ENCODE measurements around the gene PYM1. TPM values are rescaled to one million over a fixed set of nuclear protein-coding genes. Genes with fewer than 3 reads are reported as not detected.
A peak's percentile ranks its signal among the peaks of the same experiment; 100 is the strongest.

The PYM1 gene
- total RNA-seq = 10 to 100 TPM; 51.6 to 52.2 TPM

DNA sequence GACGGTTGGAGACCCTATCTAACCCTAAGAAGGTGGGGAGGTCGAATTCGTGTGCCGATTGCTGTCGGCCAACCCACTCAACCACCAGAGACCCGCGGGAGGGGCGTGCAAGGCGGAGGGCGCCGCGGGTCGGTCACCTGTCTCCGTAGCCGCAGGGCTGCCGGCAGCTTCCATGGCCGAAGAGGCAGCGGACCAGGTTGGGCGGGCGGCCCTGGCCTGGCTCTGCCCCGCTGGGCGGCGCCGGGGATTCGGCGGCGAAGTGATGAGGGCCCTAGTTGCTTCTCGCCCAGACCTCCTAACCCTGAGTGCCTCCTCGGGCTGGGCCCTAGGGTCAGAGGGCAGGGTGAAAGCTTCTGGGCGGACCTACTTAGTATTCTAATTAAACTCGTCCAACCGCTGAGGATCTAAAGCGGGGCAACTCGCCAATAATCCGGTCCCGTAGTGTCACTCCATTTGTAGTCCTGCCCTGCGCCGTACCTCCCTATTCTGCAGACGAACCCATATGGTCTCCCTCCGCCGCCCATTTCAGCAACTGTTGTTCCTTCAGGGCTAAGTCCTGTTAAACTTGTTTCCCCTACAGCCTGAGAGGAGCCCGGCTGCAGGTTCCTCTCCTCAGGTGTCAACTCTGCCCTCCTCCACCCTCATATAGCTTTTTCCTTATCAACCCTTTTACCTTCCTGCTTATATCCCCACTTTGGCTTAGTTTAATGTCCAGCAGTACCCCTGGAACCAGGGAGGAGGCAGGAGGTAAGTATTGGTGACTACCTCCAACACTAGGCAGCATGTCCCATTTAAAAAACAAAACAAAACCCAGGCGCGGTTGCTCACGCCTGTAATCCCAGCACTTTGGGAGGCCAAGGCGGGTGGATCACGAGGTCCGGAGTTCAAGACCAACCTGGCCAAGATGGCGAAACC lies at the start of gene PYM1:
Gene PYM1 (minus strand): TSS at position 307 of the 915 bp plus-strand sequence. CDS start 133 bp downstream, at position 174.
- peaks cover 36% of the 10 kb centered on the region for H3K4me1 Mint-ChIP-seq (ENCODE audit: low read depth)
- peak within 1 kb of the TSS; percentile 95 for H3K4me3 Mint-ChIP-seq
- peaks cover 56% of the 10 kb centered on the region for H3K36me3 Mint-ChIP-seq (ENCODE audit: low read depth)

DNA sequence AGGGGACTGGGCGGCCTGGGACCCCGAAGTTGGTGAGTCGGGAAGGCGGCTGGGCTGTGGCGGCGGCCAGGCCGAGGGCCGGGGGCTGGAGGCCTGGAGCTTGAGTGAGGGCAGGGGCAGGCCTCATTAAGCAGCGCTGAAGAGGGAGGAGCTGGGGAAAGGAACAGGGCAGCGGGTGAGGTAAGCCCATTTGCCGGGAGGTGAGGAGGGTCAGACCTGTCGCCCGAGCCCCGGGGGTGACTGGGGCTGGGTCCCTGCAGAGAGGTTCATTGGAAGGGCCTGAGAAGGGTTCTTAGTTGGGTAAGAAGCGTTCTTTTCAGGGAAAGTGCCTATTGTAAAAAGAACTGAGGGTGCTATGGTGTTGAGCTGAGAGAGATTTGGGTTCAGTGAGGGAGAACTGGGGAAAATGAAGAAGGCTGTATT lies 46.6 kb upstream of the PYM1 start:
- POLR2A ChIA-PET = interaction anchor here (0.5 to 2.7 kb wide), 27 partner anchors 8 to 255 kb away, joined by 3 to 21 read pairs (median 4); partner anchors contain the start of genes CD63, DGKA, DNAJC14 and ORMDL2
- H3K4me1 Mint-ChIP-seq (ENCODE audit: low read depth) = peaks cover 15% of the 10 kb centered on the region
- peaks cover 38% of the 10 kb centered on the region for H3K36me3 Mint-ChIP-seq (ENCODE audit: low read depth)
- no peak overlapping the region for H3K4me3 Mint-ChIP-seq
- no peak overlapping the region for H3K27ac Mint-ChIP-seq
- peak; percentile 23 for ATAC-seq
- peak; percentile 50 for DNase-seq
- H3K9me3 Mint-ChIP-seq (ENCODE audit: insufficient read depth) = no peaks in the 10 kb centered on the region
- no peaks in the 10 kb centered on the region for H3K27me3 Mint-ChIP-seq (ENCODE audit: low read depth)
- CTCF ChIA-PET = interaction anchor here (0.8 to 3.9 kb wide), 33 partner anchors 9 to 250 kb away, joined by 3 to 50 read pairs (median 5); partner anchors contain the start of genes DGKA, ERBB3, ESYT1 and ORMDL2

More for the DNA sequence above, at the start of gene PYM1:
- ATAC-seq = peak; percentile 31
- ChIA-PET POLR2A (interaction anchor here (0.6 to 8.9 kb wide), 18 partner anchors 12 to 1648 kb away, joined by 3 to 139 read pairs (median 4); partner anchors contain the start of genes DNAJC14, ORMDL2, RAB5B and RNF41), CTCF (interaction anchor here (0.7 to 5.0 kb wide), 17 partner anchors 8 to 262 kb away, joined by 4 to 75 read pairs (median 8); partner anchors contain the start of genes BLOC1S1, DNAJC14, ORMDL2 and RAB5B)
- Mint-ChIP-seq H3K27ac (peak within 1 kb of the TSS; percentile 99), H3K9me3 (ENCODE audit: insufficient read depth) (no peaks in the 10 kb centered on the region), H3K27me3 (ENCODE audit: low read depth) (no peaks in the 10 kb centered on the region)
- DNase-seq = peak; percentile 89

DNA sequence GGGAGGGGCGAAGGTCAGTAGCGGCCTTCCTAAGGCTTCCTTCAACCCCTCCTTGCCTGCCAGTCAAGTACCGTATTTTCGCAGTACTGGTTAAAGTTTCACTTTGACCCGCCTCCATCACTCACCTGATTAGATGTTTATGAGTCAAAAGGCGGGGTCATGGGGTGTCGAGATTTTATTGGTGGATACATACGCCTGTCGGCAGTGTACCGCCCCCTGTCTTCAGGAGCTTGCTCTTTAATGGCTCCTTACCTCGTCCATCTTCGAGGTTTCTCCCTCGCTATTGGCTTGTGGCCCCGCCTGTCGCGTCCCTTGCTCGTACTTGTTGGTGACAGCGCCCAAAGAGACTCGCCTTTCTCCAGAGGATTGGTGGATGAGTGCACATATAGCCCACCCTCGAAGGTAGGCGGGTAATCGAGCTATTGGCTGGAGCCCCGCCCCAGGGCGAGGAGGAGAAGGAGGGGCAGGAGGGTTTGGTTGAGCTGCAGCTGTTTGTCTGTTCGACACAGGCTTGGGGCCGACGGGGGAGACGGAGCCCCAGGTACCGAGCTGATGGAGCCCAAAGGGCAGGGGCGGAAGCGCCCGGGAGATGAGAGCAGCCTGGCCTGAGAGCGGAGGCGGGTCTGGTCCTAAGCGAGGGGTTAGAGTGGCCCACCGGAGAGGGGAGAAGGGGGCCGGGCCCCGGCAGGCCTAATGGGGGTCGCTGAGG lies 46.1 kb upstream of the PYM1 start, which contains the start of gene RAB5B:
Gene RAB5B (plus strand): TSS at position 480 of the 709 bp plus-strand sequence. CDS start 12,883 bp downstream, outside the sequence.
- DNase-seq (peak; percentile 100), ATAC-seq (peak; percentile 96)
- POLR2A ChIA-PET = interaction anchor here (0.7 to 2.7 kb wide), 27 partner anchors 9 to 1547 kb away, joined by 3 to 21 read pairs (median 4); partner anchors contain the start of genes CD63, DDIT3, DGKA and DNAJC14
- Mint-ChIP-seq H3K36me3 (ENCODE audit: low read depth) (peaks cover 37% of the 10 kb centered on the region), H3K9me3 (ENCODE audit: insufficient read depth) (no peaks in the 10 kb centered on the region), H3K4me3 (no peak within 1 kb of the TSS), H3K27me3 (ENCODE audit: low read depth) (no peaks in the 10 kb centered on the region), H3K27ac (no peak within 1 kb of the TSS), H3K4me1 (ENCODE audit: low read depth) (peaks cover 17% of the 10 kb centered on the region)
- CTCF ChIA-PET = interaction anchor here (0.8 to 3.9 kb wide), 30 partner anchors 10 to 249 kb away, joined by 3 to 50 read pairs (median 5); partner anchors contain the start of genes DGKA, ERBB3, ESYT1 and ORMDL2

DNA sequence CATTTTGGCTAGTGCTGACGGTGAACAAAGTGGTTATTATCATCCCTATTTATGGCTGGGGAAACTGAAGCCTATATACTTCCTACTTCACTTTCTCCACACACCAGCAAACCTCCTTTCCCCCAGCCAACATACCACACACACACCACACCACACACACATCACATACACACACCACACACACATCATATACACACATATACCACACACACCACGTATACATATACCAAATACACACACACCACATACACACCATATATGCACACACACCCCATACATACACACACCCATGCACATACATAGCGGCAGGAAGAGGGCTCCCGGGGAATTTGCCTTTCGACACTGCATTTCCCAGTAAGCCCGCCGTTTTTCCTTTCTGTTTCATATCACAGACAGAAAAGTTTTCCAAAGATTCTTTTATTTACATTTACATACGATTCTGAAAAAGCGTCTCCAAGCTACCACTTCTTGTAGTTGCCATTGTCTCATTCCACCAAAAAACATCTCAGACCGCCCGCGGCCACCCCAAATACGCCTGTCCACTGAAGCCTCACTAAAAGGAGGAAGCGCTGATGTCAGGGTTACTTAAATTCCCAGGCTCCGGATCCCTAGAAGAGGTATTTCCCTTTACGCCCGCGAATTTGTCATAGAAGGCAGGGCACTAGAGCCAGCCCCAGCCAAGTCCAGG lies 45.4 kb upstream of the PYM1 start:
- Mint-ChIP-seq H3K4me3 (no peak overlapping the region), H3K4me1 (ENCODE audit: low read depth) (peaks cover 24% of the 10 kb centered on the region), H3K36me3 (ENCODE audit: low read depth) (peaks cover 40% of the 10 kb centered on the region), H3K27ac (no peak overlapping the region), H3K9me3 (ENCODE audit: insufficient read depth) (no peaks in the 10 kb centered on the region), H3K27me3 (ENCODE audit: low read depth) (no peaks in the 10 kb centered on the region)
- ChIA-PET CTCF (interaction anchor here (0.8 to 3.9 kb wide), 24 partner anchors 11 to 248 kb away, joined by 3 to 50 read pairs (median 5); partner anchors contain the start of genes ERBB3, ESYT1, ORMDL2 and PYM1), POLR2A (interaction anchor here (0.7 to 2.7 kb wide), 25 partner anchors 9 to 1548 kb away, joined by 3 to 21 read pairs (median 4); partner anchors contain the start of genes CD63, DDIT3, DGKA and DNAJC14)
- ATAC-seq (no peak), DNase-seq (no peak)

DNA sequence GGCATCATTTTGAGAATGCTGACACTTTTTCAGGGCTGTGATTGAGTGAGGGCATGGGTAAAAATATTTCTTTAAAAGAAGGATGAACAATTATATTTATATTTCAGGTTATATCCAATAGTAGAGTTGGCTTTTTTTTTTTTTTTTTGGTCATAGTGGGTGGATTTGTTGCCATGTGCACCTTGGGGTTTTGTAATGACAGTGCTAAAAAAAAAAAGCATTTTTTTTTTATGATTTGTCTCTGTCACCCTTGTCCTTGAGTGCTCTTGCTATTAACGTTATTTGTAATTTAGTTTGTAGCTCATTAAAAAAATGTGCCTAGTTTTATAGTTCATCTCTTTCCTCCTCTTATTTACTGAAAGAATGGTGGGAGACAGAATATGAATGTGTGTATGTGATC lies 44.8 kb upstream of the PYM1 start:
- DNase-seq (no peak), ATAC-seq (no peak)
- Mint-ChIP-seq H3K27ac (peak overlapping the region; percentile 60), H3K27me3 (ENCODE audit: low read depth) (no peaks in the 10 kb centered on the region), H3K9me3 (ENCODE audit: insufficient read depth) (no peaks in the 10 kb centered on the region), H3K36me3 (ENCODE audit: low read depth) (peaks cover 42% of the 10 kb centered on the region), H3K4me1 (ENCODE audit: low read depth) (peaks cover 30% of the 10 kb centered on the region), H3K4me3 (no peak overlapping the region)
- ChIA-PET POLR2A (interaction anchor here (1.0 to 2.6 kb wide), 2 partner anchors 28 to 36 kb away, joined by 3 to 7 read pairs; no protein-coding TSS in a partner anchor), CTCF (interaction anchor here (3.2 to 3.6 kb wide), 2 partner anchors 57 to 233 kb away, joined by 17 to 21 read pairs; no protein-coding TSS in a partner anchor)

DNA sequence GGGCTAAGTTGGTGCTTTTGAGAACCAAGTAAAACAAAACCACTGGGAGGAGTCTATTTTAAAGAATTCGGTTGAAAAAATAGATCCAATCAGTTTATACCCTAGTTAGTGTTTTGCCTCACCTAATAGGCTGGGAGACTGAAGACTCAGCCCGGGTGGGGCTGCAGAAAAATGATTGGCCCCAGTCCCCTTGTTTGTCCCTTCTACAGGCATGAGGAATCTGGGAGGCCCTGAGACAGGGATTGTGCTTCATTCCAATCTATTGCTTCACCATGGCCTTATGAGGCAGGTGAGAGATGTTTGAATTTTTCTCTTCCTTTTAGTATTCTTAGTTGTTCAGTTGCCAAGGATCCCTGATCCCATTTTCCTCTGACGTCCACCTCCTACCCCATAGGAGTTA lies 44.3 kb upstream of the PYM1 start:
- no peak for DNase-seq
- H3K36me3 Mint-ChIP-seq (ENCODE audit: low read depth) = peaks cover 43% of the 10 kb centered on the region
- H3K9me3 Mint-ChIP-seq (ENCODE audit: insufficient read depth) = no peaks in the 10 kb centered on the region
- peaks cover 28% of the 10 kb centered on the region for H3K4me1 Mint-ChIP-seq (ENCODE audit: low read depth)
- no peak for ATAC-seq
- ChIA-PET CTCF (interaction anchor here (3.2 to 3.6 kb wide), 2 partner anchors 57 to 233 kb away, joined by 17 to 21 read pairs; no protein-coding TSS in a partner anchor), POLR2A (interaction anchor here (1.0 kb wide), 1 partner anchor 27 kb away, joined by 3 read pairs; no protein-coding TSS in a partner anchor)
- H3K27ac Mint-ChIP-seq = peak overlapping the region; percentile 60
- H3K27me3 Mint-ChIP-seq (ENCODE audit: low read depth) = no peaks in the 10 kb centered on the region
- no peak overlapping the region for H3K4me3 Mint-ChIP-seq

DNA sequence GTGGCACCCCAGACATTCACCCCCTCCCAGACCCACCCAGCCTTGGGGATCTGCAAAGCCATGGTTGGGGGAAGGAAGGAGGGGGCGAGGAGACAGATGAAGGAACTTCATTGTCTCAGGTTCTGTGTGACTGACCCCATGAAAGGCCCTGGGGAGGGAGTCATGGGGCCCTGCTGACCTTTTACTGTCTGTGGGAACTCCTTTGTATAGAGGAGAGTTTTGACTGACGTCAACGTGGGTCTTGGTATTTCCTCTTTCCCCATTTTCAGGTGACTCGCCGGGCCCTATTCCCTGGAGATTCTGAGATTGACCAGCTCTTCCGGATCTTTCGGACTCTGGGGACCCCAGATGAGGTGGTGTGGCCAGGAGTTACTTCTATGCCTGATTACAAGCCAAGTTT lies 43.1 kb upstream of the PYM1 start:
- peaks cover 32% of the 10 kb centered on the region for H3K4me1 Mint-ChIP-seq (ENCODE audit: low read depth)
- no peaks in the 10 kb centered on the region for H3K9me3 Mint-ChIP-seq (ENCODE audit: insufficient read depth)
- H3K27me3 Mint-ChIP-seq (ENCODE audit: low read depth) = no peaks in the 10 kb centered on the region
- DNase-seq = no peak
- no peak for ATAC-seq
- H3K27ac Mint-ChIP-seq = peak overlapping the region; percentile 62
- H3K4me3 Mint-ChIP-seq = no peak overlapping the region
- ChIA-PET CTCF (interaction anchor here (3.4 kb wide), 1 partner anchor 25 kb away, joined by 12 read pairs; no protein-coding TSS in a partner anchor), POLR2A (no interaction called here)
- H3K36me3 Mint-ChIP-seq (ENCODE audit: low read depth) = peaks cover 40% of the 10 kb centered on the region

DNA sequence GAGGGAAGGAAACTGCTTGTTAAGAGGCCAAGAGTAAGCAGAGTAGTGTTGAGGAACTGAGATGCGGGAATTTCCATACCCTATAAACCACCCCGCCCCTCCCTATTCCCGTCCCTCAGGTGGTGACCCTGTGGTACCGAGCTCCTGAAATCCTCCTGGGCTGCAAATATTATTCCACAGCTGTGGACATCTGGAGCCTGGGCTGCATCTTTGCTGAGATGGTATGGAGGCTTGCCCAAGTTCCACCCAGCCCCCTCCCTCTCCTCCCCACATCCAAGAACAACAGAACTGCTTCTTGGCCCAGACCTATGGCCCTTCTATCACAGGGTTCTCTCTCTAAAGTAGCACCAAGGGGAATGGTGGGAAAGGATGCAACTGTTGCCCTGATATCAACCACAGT lies 41.7 kb upstream of the PYM1 start:
- no peak overlapping the region for H3K4me3 Mint-ChIP-seq
- ATAC-seq = no peak
- CTCF ChIA-PET = interaction anchor here (2.0 to 3.4 kb wide), 2 partner anchors 27 to 230 kb away, joined by 12 read pairs; no protein-coding TSS in a partner anchor
- peaks cover 33% of the 10 kb centered on the region for H3K4me1 Mint-ChIP-seq (ENCODE audit: low read depth)
- no peak overlapping the region for H3K27ac Mint-ChIP-seq
- H3K9me3 Mint-ChIP-seq (ENCODE audit: insufficient read depth) = no peaks in the 10 kb centered on the region
- H3K36me3 Mint-ChIP-seq (ENCODE audit: low read depth) = peaks cover 35% of the 10 kb centered on the region
- DNase-seq = no peak
- POLR2A ChIA-PET = interaction anchor here (0.9 to 1.1 kb wide), 3 partner anchors 13 to 34 kb away, joined by 3 to 4 read pairs (median 3); no protein-coding TSS in a partner anchor
- H3K27me3 Mint-ChIP-seq (ENCODE audit: low read depth) = no peaks in the 10 kb centered on the region

DNA sequence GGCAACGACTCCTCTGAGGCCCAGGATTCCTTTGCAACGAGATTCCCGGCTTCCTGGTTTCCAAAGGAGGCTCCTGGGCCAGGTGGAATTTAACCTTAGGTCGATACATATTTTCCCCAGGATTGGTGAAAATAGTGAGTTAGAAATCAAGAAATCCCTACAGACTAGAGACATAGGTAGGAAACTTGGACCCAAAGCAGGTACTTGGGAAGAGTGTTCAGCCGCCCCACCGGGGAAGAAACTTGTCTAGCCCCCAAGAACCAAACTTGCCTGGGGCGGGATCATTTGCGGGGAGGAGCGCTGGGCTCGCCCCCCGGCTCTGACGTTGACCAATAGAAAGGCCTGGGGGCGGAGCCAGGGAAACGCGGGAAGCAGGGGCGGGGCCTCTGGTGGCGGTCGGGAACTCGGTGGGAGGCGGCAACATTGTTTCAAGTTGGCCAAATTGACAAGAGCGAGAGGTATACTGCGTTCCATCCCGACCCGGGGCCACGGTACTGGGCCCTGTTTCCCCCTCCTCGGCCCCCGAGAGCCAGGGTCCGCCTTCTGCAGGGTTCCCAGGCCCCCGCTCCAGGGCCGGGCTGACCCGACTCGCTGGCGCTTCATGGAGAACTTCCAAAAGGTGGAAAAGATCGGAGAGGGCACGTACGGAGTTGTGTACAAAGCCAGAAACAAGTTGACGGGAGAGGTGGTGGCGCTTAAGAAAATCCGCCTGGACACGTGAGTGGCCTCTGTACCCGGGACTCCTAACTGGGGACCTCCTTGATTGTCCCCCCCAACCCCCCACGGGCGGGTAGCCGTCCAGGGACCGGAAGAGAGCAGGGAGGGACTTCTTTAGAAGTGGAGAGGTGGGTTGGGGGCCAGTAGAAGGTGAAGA lies 39.0 kb upstream of the PYM1 start, which contains the start of gene CDK2:
Gene CDK2 (plus strand): TSS at position 423 of the 874 bp plus-strand sequence. CDS start 179 bp downstream, at position 602.
- ChIA-PET CTCF (interaction anchor here (0.6 to 1.8 kb wide), 3 partner anchors 10 to 27 kb away, joined by 3 to 7 read pairs (median 7); no protein-coding TSS in a partner anchor), POLR2A (interaction anchor here (0.7 to 1.7 kb wide), 5 partner anchors 11 to 168 kb away, joined by 3 to 9 read pairs (median 7); no protein-coding TSS in a partner anchor)
- ATAC-seq (peak; percentile 97), DNase-seq (peak; percentile 95)
- Mint-ChIP-seq H3K9me3 (ENCODE audit: insufficient read depth) (no peaks in the 10 kb centered on the region), H3K36me3 (ENCODE audit: low read depth) (peaks cover 29% of the 10 kb centered on the region), H3K4me3 (peak within 1 kb of the TSS; percentile 97), H3K27me3 (ENCODE audit: low read depth) (no peaks in the 10 kb centered on the region), H3K27ac (peak within 1 kb of the TSS; percentile 91), H3K4me1 (ENCODE audit: low read depth) (peaks cover 33% of the 10 kb centered on the region)

All from activated CD8-positive, alpha-beta T cell treated with anti-CD3 and anti-CD28 coated beads, Interleukin-2, amount 10 ng/mL, durations not matched to agents 7 days and 5 days (primary cell).